ENCODE results near the gene APEX1. TPM values are rescaled to one million over a fixed set of nuclear protein-coding genes. Genes with fewer than 3 reads are reported as not detected.

APEX1 gene
- total RNA-seq, 1 donor from 2014 or later: 232 TPM

- H3K27ac Mint-ChIP-seq (ENCODE audit: unreplicated experiment): peak overlapping the region; percentile 98
- TF ChIP-seq CTCF (IDR thresholded peaks at IDR 0.05): no peak
- no peaks in the 10 kb centered on the region for H3K9me3 Mint-ChIP-seq (ENCODE audit: unreplicated experiment)
- H3K4me3 Mint-ChIP-seq (ENCODE audit: unreplicated experiment): peak overlapping the region; percentile 93
- H3K4me1 Mint-ChIP-seq (ENCODE audit: unreplicated experiment): peaks cover 23% of the 10 kb centered on the region
- no peaks in the 10 kb centered on the region for H3K27me3 Mint-ChIP-seq (ENCODE audit: unreplicated experiment)
- DNase-seq (ENCODE audit: extremely low spot score, unreplicated experiment): no peak
- no peaks in the 10 kb centered on the region for H3K36me3 Mint-ChIP-seq (ENCODE audit: unreplicated experiment)
Measured at GRCh38 chr14:20413744-20414082, 41.3 kb upstream of the APEX1 start.

DNA sequence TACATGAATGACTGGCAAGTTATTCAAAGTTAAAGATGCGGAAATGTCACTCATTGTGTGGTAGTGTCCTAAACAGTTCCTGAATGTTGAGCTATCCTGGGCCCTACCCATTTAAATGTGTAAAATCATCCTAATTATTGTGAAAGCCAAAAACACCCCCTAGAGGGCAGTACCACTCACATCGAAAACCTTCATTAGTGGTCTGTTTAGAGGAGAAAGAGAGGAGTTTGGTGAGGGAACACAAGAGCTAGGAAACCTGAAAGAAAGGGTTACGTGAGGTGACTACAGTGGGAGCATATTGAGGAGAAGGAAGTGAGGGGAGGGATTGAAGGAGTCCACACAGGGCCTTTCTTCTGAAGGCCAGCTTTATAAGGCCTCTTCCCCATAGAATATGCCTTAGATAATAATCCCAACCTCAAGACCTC lies 39.2 kb upstream of the APEX1 start:
- Mint-ChIP-seq H3K4me3 (ENCODE audit: unreplicated experiment) (no peak overlapping the region), H3K27ac (ENCODE audit: unreplicated experiment) (peak overlapping the region; percentile 2), H3K36me3 (ENCODE audit: unreplicated experiment) (no peaks in the 10 kb centered on the region), H3K4me1 (ENCODE audit: unreplicated experiment) (peaks cover 19% of the 10 kb centered on the region), H3K27me3 (ENCODE audit: unreplicated experiment) (no peaks in the 10 kb centered on the region), H3K9me3 (ENCODE audit: unreplicated experiment) (no peaks in the 10 kb centered on the region)
- no peak for DNase-seq (ENCODE audit: extremely low spot score, unreplicated experiment)
- TF ChIP-seq CTCF (IDR thresholded peaks at IDR 0.05): peak; percentile 62

GRCh38 chr14:20416223-20416622 lies 38.8 kb upstream of the APEX1 start:
- Mint-ChIP-seq H3K4me1 (ENCODE audit: unreplicated experiment) (peaks cover 16% of the 10 kb centered on the region), H3K36me3 (ENCODE audit: unreplicated experiment) (no peaks in the 10 kb centered on the region), H3K4me3 (ENCODE audit: unreplicated experiment) (no peak overlapping the region), H3K27ac (ENCODE audit: unreplicated experiment) (no peak overlapping the region), H3K27me3 (ENCODE audit: unreplicated experiment) (no peaks in the 10 kb centered on the region), H3K9me3 (ENCODE audit: unreplicated experiment) (no peaks in the 10 kb centered on the region)
- no peak for TF ChIP-seq CTCF (IDR thresholded peaks at IDR 0.05)
- no peak for DNase-seq (ENCODE audit: extremely low spot score, unreplicated experiment)

DNA sequence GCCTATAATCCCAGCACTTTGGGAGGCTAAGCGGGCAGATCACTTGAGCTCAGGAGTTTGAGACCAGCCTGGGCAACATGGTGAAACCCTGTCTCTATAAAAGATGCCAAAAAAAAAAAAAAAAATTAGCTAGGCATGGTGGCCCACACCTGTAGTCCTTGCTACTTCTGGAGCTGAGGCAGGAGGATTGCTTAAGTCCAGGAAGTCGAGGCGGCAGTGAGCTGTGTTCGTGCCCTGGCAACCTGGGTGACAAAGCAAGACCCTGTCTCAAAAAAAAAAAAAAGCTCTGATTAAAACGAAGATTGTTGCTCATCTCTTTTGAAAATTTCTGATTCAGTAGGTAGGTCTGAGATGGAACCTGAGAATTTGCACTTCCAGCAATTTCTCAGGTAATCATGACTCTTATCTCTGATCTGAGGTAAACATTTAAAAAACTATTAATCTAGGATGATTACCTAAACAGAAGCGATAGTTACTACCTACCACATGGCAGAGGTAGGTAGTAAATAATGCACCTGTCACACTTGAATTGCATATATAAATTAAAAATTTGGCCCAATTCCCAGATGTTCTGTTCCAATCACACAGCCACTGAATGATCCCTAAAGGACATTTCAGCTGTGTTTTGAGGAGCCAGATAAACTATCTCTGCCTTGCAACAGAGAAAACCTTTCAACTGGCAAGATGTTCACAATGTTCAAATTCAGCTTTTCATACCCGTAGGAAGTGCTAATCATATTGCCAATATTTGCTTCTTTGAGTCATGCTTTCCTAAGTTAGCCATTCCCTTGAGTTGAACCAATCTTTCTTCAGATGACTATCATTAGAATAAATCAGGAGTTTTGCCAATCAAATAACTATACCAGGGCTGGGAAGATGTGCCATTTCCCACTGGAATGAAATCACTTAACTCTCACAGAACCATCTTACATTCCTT lies 37.5 kb upstream of the APEX1 start:
- Mint-ChIP-seq H3K27me3 (ENCODE audit: unreplicated experiment) (no peaks in the 10 kb centered on the region), H3K4me3 (ENCODE audit: unreplicated experiment) (no peak overlapping the region), H3K36me3 (ENCODE audit: unreplicated experiment) (no peaks in the 10 kb centered on the region), H3K4me1 (ENCODE audit: unreplicated experiment) (peaks cover 7% of the 10 kb centered on the region), H3K27ac (ENCODE audit: unreplicated experiment) (no peak overlapping the region), H3K9me3 (ENCODE audit: unreplicated experiment) (no peaks in the 10 kb centered on the region)
- TF ChIP-seq CTCF (IDR thresholded peaks at IDR 0.05): no peak
- DNase-seq (ENCODE audit: extremely low spot score, unreplicated experiment): no peak

DNA sequence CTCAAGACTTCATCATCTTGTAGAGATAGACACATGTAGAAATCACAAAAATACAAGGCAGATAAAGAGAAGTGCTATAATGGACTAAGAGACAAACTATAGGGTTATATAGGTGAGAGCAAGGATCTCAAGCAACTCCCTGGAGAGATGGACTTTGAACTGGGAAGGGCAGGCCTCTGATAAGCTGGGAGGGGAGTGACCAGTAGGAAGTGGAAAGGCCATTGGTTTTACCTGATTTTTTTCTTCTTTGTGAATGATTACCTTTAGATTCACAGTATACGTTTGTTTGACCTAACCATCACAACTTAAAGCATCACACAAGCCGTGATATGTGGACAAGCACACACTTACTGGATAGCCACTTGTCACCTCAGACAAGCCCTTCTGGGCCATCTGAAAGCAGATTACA lies 36.5 kb upstream of the APEX1 start:
- no peaks in the 10 kb centered on the region for H3K27me3 Mint-ChIP-seq (ENCODE audit: unreplicated experiment)
- no peak overlapping the region for H3K27ac Mint-ChIP-seq (ENCODE audit: unreplicated experiment)
- no peaks in the 10 kb centered on the region for H3K36me3 Mint-ChIP-seq (ENCODE audit: unreplicated experiment)
- TF ChIP-seq CTCF (IDR thresholded peaks at IDR 0.05): no peak
- H3K4me1 Mint-ChIP-seq (ENCODE audit: unreplicated experiment): peaks cover 4% of the 10 kb centered on the region
- H3K9me3 Mint-ChIP-seq (ENCODE audit: unreplicated experiment): no peaks in the 10 kb centered on the region
- DNase-seq (ENCODE audit: extremely low spot score, unreplicated experiment): no peak
- H3K4me3 Mint-ChIP-seq (ENCODE audit: unreplicated experiment): no peak overlapping the region
